IMR-90 (cell line): ENCODE results near the gene ELP2.

Source experiments
- CTCF ChIP-seq: conservative IDR thresholded peaks from 2 replicates; pipeline ENCODE4 v1.5.1; 2012; ENCODE audit warnings: mild to moderate bottlenecking, low read depth, low read length, improper control_type of control experiment
- ELK1 ChIP-seq: fragments of 150-350 bp; IDR thresholded peaks from 2 replicates; pipeline ENCODE4 v1.6.1; 2016; ENCODE audit warnings: low read depth, mild to moderate bottlenecking, low read length, moderate library complexity, borderline replicate concordance
- MXI1 ChIP-seq: IDR thresholded peaks from 2 replicates; pipeline ENCODE4 v1.6.1; 2012; ENCODE audit warnings: low read depth, mild to moderate bottlenecking, low read length, moderate library complexity, borderline replicate concordance
- POLR2A ChIP-seq: IDR thresholded peaks from 2 replicates; pipeline ENCODE4 v1.6.1; 2012; ENCODE audit warnings: mild to moderate bottlenecking, low read depth, low read length
- RAD21 ChIP-seq: IDR thresholded peaks from 2 replicates; pipeline ENCODE4 v1.6.1; 2012; ENCODE audit warnings: low read length, improper control_type of control experiment

- TF ChIP-seq POLR2A (no peak), CTCF (no peak), MXI1 (no peak), RAD21 (no peak), ELK1 (no peak)
Measured at GRCh38 chr18:36107477-36107876, 22.2 kb upstream of the ELP2 start.
